Sigmoid colon (tissue), 4 donors: Measurements from ENCODE around the gene GOLGA6C.

Experiments
- POLR2A ChIP-seq, 2 donors: fragments of 450-650 bp; IDR thresholded peaks; one replicate each; pipeline ENCODE4 v1.6.1; 2016; ENCODE audit warnings: antibody characterized with exemption in 2 of 2, mild to moderate bottlenecking in 2 of 2, moderate library complexity in 2 of 2
- POLR2AphosphoS5 ChIP-seq, 4 donors: sonication (generic); formaldehyde crosslinking; IDR thresholded peaks; one replicate each; pipeline ENCODE4 v1.6.1; 2017; ENCODE audit warnings: antibody characterized with exemption in 4 of 4
- TF ChIP-seq, protein P1 (sequence below), 4 experiments: fragments of 450-650 bp in 3 of 4; fragments of 200-600 bp in 1 of 4; IDR thresholded peaks; one replicate each; pipeline ENCODE4 v1.5.1; 2016 to 2019; ENCODE audit warnings: antibody characterized with exemption in 4 of 4, mild to moderate bottlenecking in 3 of 4, moderate library complexity in 2 of 4

DNA sequence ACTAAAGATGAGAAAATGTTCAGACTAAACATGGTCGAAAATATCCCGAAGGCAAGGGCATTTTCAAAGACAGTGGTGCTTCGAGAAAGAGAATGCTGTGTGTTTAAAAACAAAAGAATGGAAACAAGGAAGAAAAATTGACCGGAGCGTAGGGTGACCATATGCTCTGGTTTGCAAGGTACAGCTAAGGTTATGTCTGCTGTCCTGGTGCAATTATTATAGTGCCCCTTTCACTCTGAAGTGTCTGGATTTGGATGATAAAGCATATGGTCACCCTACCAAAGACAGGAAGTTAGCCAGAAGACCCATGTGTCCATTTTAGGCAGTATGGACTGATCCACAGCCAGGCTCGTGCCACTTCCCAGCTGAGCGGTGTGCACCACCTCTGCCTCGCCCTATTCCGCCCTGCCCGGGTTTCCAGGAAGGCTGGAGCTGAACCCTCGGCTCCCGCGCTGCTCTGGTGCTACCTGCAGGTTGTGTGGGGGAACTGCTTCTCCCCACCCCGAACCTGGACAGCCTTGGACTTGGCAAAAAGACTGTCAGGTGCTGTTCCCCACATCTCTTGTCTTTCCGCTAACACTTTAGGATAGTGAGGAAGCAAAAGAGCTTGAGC, 49.8 kb downstream of the GOLGA6C start:
- TF ChIP-seq, protein P1, sequence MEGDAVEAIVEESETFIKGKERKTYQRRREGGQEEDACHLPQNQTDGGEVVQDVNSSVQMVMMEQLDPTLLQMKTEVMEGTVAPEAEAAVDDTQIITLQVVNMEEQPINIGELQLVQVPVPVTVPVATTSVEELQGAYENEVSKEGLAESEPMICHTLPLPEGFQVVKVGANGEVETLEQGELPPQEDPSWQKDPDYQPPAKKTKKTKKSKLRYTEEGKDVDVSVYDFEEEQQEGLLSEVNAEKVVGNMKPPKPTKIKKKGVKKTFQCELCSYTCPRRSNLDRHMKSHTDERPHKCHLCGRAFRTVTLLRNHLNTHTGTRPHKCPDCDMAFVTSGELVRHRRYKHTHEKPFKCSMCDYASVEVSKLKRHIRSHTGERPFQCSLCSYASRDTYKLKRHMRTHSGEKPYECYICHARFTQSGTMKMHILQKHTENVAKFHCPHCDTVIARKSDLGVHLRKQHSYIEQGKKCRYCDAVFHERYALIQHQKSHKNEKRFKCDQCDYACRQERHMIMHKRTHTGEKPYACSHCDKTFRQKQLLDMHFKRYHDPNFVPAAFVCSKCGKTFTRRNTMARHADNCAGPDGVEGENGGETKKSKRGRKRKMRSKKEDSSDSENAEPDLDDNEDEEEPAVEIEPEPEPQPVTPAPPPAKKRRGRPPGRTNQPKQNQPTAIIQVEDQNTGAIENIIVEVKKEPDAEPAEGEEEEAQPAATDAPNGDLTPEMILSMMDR (IDR thresholded peaks at IDR 0.05) = no peak
- TF ChIP-seq POLR2AphosphoS5 (IDR thresholded peaks at IDR 0.05) (no peak), POLR2A (IDR thresholded peaks at IDR 0.05) (no peak)
